Esophagus muscularis mucosa (tissue), 3 donors: ENCODE results near the gene USP24.

ENCODE experiments used
- CTCF ChIP-seq, 3 experiments: fragments of 200-600 bp in 2 of 3; fragments of 450-650 bp in 1 of 3; sonication (generic) in 2 of 3; IDR thresholded peaks; one replicate each; pipeline ENCODE4 v1.5.1; 2017 to 2019; ENCODE audit warnings: antibody characterized with exemption in 3 of 3, mild to moderate bottlenecking in 2 of 3, moderate library complexity in 1 of 3
- POLR2A ChIP-seq: fragments of 450-650 bp; IDR thresholded peaks from one replicate; pipeline ENCODE4 v1.6.1; 2017; ENCODE audit warnings: antibody characterized with exemption, moderate library complexity, mild to moderate bottlenecking, low read depth

GRCh38 chr1:55179177-55179835 lies 35.9 kb downstream of the USP24 start:
- TF ChIP-seq CTCF (IDR thresholded peaks at IDR 0.05) (no peak), POLR2A (no peak)
